HUES64 (cell line): ENCODE data around the gene MDGA2.
A peak's percentile ranks its signal among the peaks of the same experiment; 100 is the strongest.

Experiments
- H3K27ac ChIP-seq: 2 replicates; pipeline ENCODE4 v1.7.0; 2013; ENCODE audit warnings: low read depth, low read length, inconsistent platforms
- H3K27me3 ChIP-seq: 2 replicates; pipeline ENCODE4 v1.6.1; 2013; ENCODE audit warnings: mild to moderate bottlenecking, low read length; ENCODE audit not compliant: insufficient read depth
- H3K36me3 ChIP-seq: 2 replicates; pipeline ENCODE4 v1.6.1; 2013; ENCODE audit warnings: mild to moderate bottlenecking, low read length; ENCODE audit not compliant: insufficient read depth
- H3K4me1 ChIP-seq: 2 replicates; pipeline ENCODE4 v1.6.1; 2013; ENCODE audit warnings: mild to moderate bottlenecking, low read length, moderate library complexity; ENCODE audit not compliant: insufficient read depth
- H3K4me3 ChIP-seq: 2 replicates; pipeline ENCODE4 v1.5.1; 2013; ENCODE audit warnings: mild to moderate bottlenecking, low read length, moderate library complexity
- H3K9ac ChIP-seq: 2 replicates; pipeline ENCODE4 v1.6.1; 2013; ENCODE audit warnings: mild to moderate bottlenecking, low read depth, low read length
- H3K9me3 ChIP-seq: 2 replicates; pipeline ENCODE4 v1.6.1; 2013; ENCODE audit warnings: low read depth, low read length; ENCODE audit not compliant: insufficient read depth
- WGBS: fragments of 150-250, 120-280 bp; methylation state at CpG from one replicate; pipeline ENCODE4 v1.1.7; 2013; ENCODE audit warnings: missing lambda C conversion rate; 5-methylcytosine and 5-hydroxymethylcytosine counted together

Gene MDGA2

GRCh38 chr14:47149326-47149725 lies 526.1 kb downstream of the MDGA2 start:
- no peak overlapping the region for H3K27ac ChIP-seq
- no peak overlapping the region for H3K9ac ChIP-seq
- H3K36me3 ChIP-seq, result no peaks in the 10 kb centered on the region
- no peaks in the 10 kb centered on the region for H3K27me3 ChIP-seq
- peaks cover 5% of the 10 kb centered on the region; the same call in 1 of the 2 replicates for H3K4me1 ChIP-seq
- H3K9me3 ChIP-seq, result no peaks in the 10 kb centered on the region
- 98% methylated on average over 2 of the region's 2 CpGs for WGBS
- no peak overlapping the region for H3K4me3 ChIP-seq

GRCh38 chr14:47148686-47149085 lies 526.7 kb downstream of the MDGA2 start:
- 100% methylated on average over 3 of the region's 3 CpGs for WGBS
- Histone ChIP-seq H3K9ac (no peak overlapping the region), H3K9me3 (no peaks in the 10 kb centered on the region), H3K4me3 (no peak overlapping the region), H3K36me3 (no peaks in the 10 kb centered on the region), H3K4me1 (peaks cover 5% of the 10 kb centered on the region; the same call in 1 of the 2 replicates), H3K27me3 (no peaks in the 10 kb centered on the region), H3K27ac (no peak overlapping the region)

- Histone ChIP-seq H3K9ac (no peak overlapping the region), H3K4me1 (no peaks in the 10 kb centered on the region), H3K9me3 (0 out of 2 replicates have a peak, but pooled peaks cover 5% of the 10 kb centered on the region), H3K36me3 (no peaks in the 10 kb centered on the region), H3K27ac (no peak overlapping the region), H3K4me3 (no peak overlapping the region), H3K27me3 (no peaks in the 10 kb centered on the region)
- 100% methylated on average over 2 of the region's 2 CpGs for WGBS
These were observed 554.8 kb downstream of the MDGA2 start for GRCh38 chr14:47120645-47121044.

GRCh38 chr14:47103771-47104170 lies 571.6 kb downstream of the MDGA2 start:
- peak overlapping the region; percentile 44 for H3K27ac ChIP-seq
- H3K9ac ChIP-seq, result no peak overlapping the region
- peaks cover 15% of the 10 kb centered on the region for H3K4me1 ChIP-seq
- no peaks in the 10 kb centered on the region for H3K27me3 ChIP-seq
- no peaks in the 10 kb centered on the region for H3K36me3 ChIP-seq
- no peaks in the 10 kb centered on the region for H3K9me3 ChIP-seq
- 17% methylated on average over 2 of the region's 2 CpGs for WGBS
- H3K4me3 ChIP-seq, result no peak overlapping the region

GRCh38 chr14:47102472-47102871 lies 572.9 kb downstream of the MDGA2 start:
- H3K27me3 ChIP-seq, result no peaks in the 10 kb centered on the region
- peaks cover 15% of the 10 kb centered on the region for H3K4me1 ChIP-seq
- H3K36me3 ChIP-seq, result no peaks in the 10 kb centered on the region
- no peaks in the 10 kb centered on the region for H3K9me3 ChIP-seq
- WGBS, result 66% methylated on average over 3 of the region's 3 CpGs
- no peak overlapping the region for H3K27ac ChIP-seq
- no peak overlapping the region for H3K9ac ChIP-seq
- no peak overlapping the region for H3K4me3 ChIP-seq

GRCh38 chr14:47085678-47086077 lies 589.7 kb downstream of the MDGA2 start:
- no peak overlapping the region for H3K9ac ChIP-seq
- no peaks in the 10 kb centered on the region for H3K9me3 ChIP-seq
- H3K4me1 ChIP-seq, result no peaks in the 10 kb centered on the region
- no peak overlapping the region for H3K27ac ChIP-seq
- no CpG with 5 or more reads among the region's 1 CpG for WGBS
- H3K4me3 ChIP-seq, result no peak overlapping the region
- no peaks in the 10 kb centered on the region for H3K27me3 ChIP-seq
- no peaks in the 10 kb centered on the region for H3K36me3 ChIP-seq

GRCh38 chr14:47065326-47065725 lies 610.1 kb downstream of the MDGA2 start:
- Histone ChIP-seq H3K9ac (no peak overlapping the region), H3K4me3 (no peak overlapping the region), H3K27me3 (no peaks in the 10 kb centered on the region), H3K36me3 (no peaks in the 10 kb centered on the region), H3K9me3 (no peaks in the 10 kb centered on the region), H3K27ac (no peak overlapping the region), H3K4me1 (peaks cover 11% of the 10 kb centered on the region; the same call in 1 of the 2 replicates)
- 100% methylated on average over 1 of the region's 1 CpG for WGBS

- Histone ChIP-seq H3K9ac (no peak overlapping the region), H3K36me3 (no peaks in the 10 kb centered on the region), H3K4me3 (no peak overlapping the region), H3K4me1 (peaks cover 3% of the 10 kb centered on the region; the same call in 1 of the 2 replicates), H3K27me3 (no peaks in the 10 kb centered on the region), H3K9me3 (no peaks in the 10 kb centered on the region), H3K27ac (no peak overlapping the region)
- WGBS, result 89% methylated on average over 1 of the region's 3 CpGs
These were observed 615.4 kb downstream of the MDGA2 start for GRCh38 chr14:47060050-47060449.

GRCh38 chr14:47057364-47057763 lies 618.0 kb downstream of the MDGA2 start:
- Histone ChIP-seq H3K4me3 (no peak overlapping the region), H3K9me3 (no peaks in the 10 kb centered on the region), H3K27me3 (no peaks in the 10 kb centered on the region), H3K9ac (no peak overlapping the region), H3K36me3 (no peaks in the 10 kb centered on the region), H3K27ac (no peak overlapping the region), H3K4me1 (no peaks in the 10 kb centered on the region)

- no peak overlapping the region for H3K9ac ChIP-seq
- H3K36me3 ChIP-seq, result no peaks in the 10 kb centered on the region
- H3K4me3 ChIP-seq, result no peak overlapping the region
- no peaks in the 10 kb centered on the region for H3K27me3 ChIP-seq
- H3K9me3 ChIP-seq, result no peaks in the 10 kb centered on the region
- H3K4me1 ChIP-seq, result peaks cover 12% of the 10 kb centered on the region
- H3K27ac ChIP-seq, result no peak overlapping the region
- WGBS, result 68% methylated on average over 1 of the region's 1 CpG
These were observed 630.6 kb downstream of the MDGA2 start for GRCh38 chr14:47044841-47045240.

GRCh38 chr14:47040550-47040949 lies 634.9 kb downstream of the MDGA2 start:
- Histone ChIP-seq H3K27me3 (no peaks in the 10 kb centered on the region), H3K36me3 (no peaks in the 10 kb centered on the region), H3K4me3 (no peak overlapping the region), H3K9me3 (no peaks in the 10 kb centered on the region), H3K9ac (no peak overlapping the region), H3K27ac (no peak overlapping the region), H3K4me1 (peaks cover 12% of the 10 kb centered on the region)
- WGBS, result 40% methylated on average over 1 of the region's 1 CpG

GRCh38 chr14:47039336-47039735 lies 636.1 kb downstream of the MDGA2 start:
- no peak overlapping the region for H3K9ac ChIP-seq
- H3K4me3 ChIP-seq, result no peak overlapping the region
- peaks cover 6% of the 10 kb centered on the region for H3K4me1 ChIP-seq
- no peaks in the 10 kb centered on the region for H3K27me3 ChIP-seq
- no peak overlapping the region for H3K27ac ChIP-seq
- no peaks in the 10 kb centered on the region for H3K9me3 ChIP-seq
- H3K36me3 ChIP-seq, result no peaks in the 10 kb centered on the region
